NCI-H446 treated with DMSO at 0.1 percent for 48 hours (cell line): ENCODE measurements around the gene AGPAT3.
"Not testable (repeated sequence)": the region's sequence is repeated elsewhere in the genome, so short reads cannot be mapped to it uniquely, and the experiment has no call there.

ENCODE experiments used
- DNase-seq: peaks from one replicate; lab custom pipeline; 2025; lab: John Stamatoyannopoulos, UW

The AGPAT3 gene

DNA sequence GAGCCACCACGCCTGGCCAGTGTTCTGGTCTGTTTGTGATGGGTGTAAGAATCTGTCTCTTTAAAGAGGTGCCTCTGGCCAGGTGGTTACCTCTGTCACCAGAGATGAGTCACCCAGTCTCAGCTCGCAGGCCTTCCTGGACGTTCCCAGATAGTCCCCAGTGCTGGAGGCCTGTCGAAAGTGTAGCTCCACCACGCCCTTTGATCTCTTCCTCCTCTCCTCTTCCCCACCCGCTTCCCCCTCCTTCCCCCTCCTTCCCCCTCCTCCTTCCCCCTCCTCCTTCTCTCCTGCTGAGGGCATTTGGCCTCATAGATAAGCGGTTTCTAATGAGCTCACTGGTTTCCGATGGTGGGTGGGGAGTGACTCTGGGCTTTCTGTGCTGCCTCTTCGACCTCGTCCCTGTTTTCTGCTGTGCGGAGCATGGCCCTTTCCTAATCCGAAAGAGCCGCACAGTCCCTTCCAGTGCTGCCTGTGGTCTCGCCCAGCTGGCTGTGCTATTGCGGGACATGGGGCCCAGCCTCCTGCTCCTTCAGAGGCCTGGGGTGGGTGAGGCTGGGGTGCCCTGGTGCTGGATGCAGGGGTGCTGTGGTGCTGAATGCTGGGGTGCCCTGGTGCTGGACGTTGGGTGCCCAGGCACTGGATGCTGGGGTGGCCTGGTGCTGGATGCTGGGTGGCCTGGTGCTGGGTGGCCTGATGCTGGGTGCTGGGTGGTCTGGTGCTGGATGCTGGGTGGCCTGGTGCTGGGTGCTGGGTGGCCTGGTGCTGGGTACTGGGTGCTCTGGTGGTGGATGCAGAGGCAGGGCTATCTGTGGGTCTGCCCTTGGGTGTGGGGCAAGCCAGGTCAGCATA is 19.2 kb downstream of the AGPAT3 start:
- DNase-seq: no peak

DNA sequence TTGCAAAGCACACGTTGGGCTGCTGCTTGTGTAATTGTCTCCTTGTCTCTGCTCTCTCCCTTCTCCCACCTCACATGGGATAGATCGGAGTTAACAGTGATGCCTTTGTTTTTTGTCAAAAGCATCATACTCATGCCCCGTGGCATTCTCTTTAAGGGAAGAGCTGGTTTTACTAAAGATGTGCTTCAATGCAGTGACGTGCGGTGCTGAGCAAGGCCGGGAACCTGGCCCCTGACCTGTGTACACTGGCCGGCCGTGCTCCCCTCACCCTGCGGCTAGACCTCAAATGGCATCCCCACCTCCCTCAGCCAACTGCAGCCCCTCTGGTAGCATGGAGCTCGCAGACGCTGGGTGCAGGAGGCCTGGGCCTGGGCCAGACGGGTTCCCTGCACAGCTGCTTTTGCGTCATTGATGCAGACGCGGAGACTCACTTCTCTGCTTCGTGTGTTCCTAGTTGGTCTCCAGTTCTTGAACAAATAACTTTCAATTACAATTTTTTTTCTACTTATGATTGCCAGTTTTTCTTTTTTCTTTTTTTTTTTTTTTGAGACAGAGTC is 19.9 kb downstream of the AGPAT3 start:
- DNase-seq: no peak

DNA sequence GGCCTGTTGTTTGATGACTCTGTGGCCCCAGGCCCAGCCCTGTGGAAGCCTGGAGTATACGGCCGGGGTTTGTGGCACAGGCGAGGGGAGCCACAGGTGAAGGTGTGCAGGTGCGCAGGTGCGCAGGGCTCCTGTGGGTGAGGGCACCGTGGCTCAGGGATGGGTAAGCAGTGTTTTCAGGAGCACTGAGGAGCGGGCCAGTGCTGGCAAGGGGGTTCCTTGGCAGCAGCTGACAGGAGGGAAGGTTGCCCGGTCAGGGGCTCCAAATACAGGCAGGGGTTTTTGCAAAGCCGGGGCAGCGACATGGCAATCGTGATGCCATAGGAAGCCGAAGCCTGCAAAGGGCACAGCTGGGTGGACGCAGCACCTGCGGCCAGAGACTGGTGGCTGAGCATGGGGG is 20.7 kb downstream of the AGPAT3 start:
- no peak for DNase-seq

- DNase-seq: no peak
Observed at GRCh38 chr21:43886565-43886964, 21.5 kb downstream of the AGPAT3 start.

DNA sequence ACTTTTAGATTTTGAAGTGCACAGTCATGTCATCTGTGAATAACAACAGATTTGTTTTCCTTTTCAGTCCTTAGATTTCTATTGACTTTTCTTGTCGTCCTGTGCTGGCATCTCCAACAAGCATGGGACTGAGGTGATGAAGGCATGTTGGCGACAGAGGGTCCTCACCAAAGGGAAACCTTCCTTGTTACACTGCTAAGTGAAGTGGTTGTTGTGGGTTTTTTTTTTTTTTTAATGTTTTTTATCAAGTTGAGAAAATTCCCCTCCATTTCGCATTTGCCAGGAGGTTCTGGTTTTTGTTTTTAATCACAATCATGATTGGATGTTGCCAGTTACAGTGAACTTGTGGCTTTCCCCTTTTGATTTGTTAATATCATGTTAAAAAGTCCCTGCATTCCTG is 24.0 kb downstream of the AGPAT3 start:
- DNase-seq: no peak

DNA sequence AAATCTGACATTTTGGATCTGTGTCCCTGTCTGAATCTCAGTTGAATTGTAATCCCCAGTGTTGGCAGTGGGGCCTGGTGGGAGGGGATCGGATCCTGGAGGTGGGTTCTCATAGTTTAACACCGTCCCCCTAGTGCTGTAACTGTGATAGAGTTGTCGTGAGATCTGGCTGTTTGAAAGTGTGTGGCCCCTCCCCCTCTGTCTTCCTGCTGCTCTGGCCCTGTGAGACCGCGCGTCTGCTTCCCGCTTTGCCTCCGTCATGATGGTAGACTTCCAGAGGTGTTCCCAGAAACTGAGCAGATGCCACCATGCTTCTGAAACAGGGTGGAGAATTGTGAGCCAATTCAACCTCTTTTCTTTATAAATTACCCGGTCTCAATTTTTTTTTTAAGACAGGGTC is 25.0 kb downstream of the AGPAT3 start:
- no peak for DNase-seq

GRCh38 chr21:43892334-43892733 is 27.3 kb downstream of the AGPAT3 start:
- no peak for DNase-seq

DNA sequence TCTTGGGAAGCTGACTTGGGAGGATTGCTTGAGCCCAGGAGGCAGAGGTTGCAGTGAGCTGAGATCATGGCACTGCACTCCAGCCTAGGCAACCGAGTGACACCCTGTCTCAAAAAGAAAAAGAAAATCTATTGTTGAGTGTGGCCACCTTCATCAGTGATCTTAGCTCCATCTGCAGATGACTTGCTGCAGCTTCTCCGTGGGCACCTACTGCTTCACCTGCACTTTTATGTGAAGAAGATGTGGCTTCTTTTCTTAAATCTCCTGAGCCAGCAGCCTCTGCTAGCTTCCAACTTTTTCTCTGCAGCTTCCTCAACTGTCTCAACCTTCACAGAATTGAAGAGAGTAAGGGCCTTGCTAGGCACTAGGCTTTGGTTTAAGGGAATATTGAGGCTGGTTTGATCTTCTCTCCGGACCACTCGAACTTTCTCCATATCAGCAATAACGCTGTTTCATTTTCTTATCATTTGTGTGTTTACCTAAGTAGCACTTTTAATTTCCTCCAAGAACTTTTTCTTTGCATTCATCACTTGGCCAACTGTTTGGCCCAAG is 28.0 kb downstream of the AGPAT3 start:
- no peak for DNase-seq

GRCh38 chr21:43893536-43894205 is 28.6 kb downstream of the AGPAT3 start:
- no peak for DNase-seq

- no peak for DNase-seq
Observed at GRCh38 chr21:43894206-43894577, 29.2 kb downstream of the AGPAT3 start.

- no peak for DNase-seq
Observed at GRCh38 chr21:43895196-43895595, 30.2 kb downstream of the AGPAT3 start.

DNA sequence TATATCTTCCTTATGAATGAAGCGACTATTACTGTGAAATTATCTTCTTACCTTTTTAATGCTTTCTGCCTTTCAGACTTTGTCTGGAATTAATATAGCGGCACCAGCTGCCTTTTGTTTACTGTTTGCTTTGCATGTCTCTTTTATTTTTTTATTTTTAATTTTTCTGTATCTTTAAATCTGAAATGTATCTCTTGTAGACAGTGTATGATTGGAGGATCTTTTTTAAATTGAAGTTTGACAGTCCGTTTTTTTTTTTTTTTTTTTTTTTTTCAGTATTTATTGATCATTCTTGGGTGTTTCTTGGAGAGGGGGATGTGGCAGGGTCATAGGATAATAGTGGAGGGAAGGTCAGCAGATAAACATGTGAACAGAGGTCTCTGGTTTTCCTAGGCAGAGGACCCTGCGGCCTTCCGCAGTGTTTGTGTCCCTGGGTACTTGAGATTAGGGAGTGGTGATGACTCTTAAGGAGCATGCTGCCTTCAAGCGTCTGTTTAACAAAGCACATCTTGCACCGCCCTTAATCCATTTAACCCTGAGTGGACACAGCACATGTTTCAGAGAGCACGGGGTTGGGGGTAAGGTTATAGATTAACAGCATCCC is 31.8 kb downstream of the AGPAT3 start:
- DNase-seq: not testable (repeated sequence)

- no peak for DNase-seq
Observed at GRCh38 chr21:43899307-43900077, 34.5 kb downstream of the AGPAT3 start.

DNA sequence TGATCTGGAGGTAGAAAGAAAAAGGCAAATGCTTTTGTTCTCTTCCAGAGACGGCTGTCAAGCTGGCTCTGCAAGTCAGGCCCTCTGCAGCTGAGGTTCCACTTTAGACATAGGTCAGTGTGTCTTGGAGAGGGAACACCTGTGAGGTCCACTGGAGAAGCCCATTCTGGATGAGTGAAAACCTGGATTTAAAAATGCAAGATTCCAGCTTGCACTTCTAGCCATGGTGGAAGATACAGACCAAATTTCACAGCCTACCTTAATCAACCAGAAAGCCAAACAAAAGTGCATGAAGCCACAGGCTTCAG is 35.0 kb downstream of the AGPAT3 start:
- no peak for DNase-seq

- no peak for DNase-seq
Observed at GRCh38 chr21:43900690-43901089, 35.7 kb downstream of the AGPAT3 start.

DNA sequence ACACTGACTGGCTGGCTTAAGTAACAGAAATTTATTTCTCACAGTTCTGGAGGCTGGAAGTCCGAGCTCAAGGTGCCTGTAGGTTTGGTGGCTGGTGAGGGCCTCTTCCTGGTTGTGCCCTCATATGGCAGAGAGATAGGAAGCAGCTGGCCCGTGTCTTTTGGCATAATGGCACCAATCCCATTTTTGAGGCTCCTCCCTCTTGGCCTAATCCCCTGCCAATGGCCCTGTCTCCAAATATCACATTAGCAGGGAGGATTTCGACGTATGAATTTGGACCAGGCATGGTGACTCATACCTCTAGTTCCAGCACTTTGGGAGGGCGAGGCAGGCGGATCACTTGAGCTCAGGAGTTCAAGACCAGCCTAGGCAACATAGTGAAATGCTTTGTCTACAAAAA is 37.4 kb downstream of the AGPAT3 start:
- peak; percentile 59 for DNase-seq

GRCh38 chr21:43903451-43904091 is 38.5 kb downstream of the AGPAT3 start:
- no peak for DNase-seq

GRCh38 chr21:43904331-43904781 is 39.3 kb downstream of the AGPAT3 start:
- DNase-seq: no peak

- no peak for DNase-seq
Observed at GRCh38 chr21:43905726-43906455, 40.9 kb downstream of the AGPAT3 start.

DNA sequence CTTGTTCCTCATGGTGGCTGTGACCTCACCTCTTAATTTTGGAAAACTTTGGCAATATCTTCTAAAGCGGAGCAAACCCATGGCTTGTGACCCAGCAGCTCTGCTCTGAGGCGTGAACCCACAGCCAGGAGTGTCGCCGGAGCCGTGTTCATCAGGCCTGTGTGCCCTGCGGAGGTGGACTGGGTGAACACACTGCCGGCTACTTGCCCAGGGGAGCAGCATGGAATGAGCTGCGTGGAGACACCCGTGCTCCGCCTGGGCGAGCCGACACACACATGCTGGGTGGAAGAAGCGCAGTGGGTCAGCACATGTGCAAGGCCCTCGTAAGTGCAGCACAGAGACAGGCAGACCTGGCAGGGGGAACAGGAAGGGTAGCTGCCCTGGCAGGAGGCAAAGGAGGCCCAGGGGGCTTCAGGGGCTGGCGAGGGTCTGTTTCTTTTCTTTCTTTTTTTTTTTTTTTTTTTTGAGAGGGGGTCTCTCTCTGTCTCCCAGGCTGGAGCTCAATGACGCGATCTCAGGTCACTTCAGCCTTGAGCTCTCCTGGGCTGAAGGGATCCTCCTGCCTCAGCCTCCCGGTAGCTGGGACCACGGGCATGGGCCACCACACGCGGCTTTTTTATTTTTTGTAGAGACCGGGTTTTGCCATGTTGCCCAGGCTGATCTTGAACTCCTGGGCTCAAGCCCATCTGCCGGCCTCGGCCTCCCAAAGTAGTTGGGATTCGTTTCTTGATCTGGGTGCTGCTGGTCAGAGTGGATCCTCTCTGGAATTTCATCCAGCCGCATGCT is 41.8 kb downstream of the AGPAT3 start:
- no peak for DNase-seq
